BLaER1 treated with 17β-estradiol and CSF1 and Interleukin-3, amounts not matched to agents 10 nM and 100 nM (cell line): ENCODE results near the gene TBX2.
A peak's percentile ranks its signal among the peaks of the same experiment; 100 is the strongest.

Experiments used
- H3K27ac ChIP-seq, 11 experiments: shearing (Covaris generic); formaldehyde crosslinking; 2 replicates each; pipeline ENCODE4 v1.8.1; 2022
- H3K27me3 ChIP-seq, 11 experiments: shearing (Covaris generic); formaldehyde crosslinking; 2 replicates each; pipeline ENCODE4 v1.8.1; 2022
- H3K36me3 ChIP-seq, 11 experiments: shearing (Covaris generic); formaldehyde crosslinking; 2 replicates each; pipeline ENCODE4 v1.8.1; 2022
- H3K4me1 ChIP-seq, 10 experiments: shearing (Covaris generic); formaldehyde crosslinking; 2 replicates each; pipeline ENCODE4 v1.8.1; 2022
- H3K4me2 ChIP-seq, 11 experiments: shearing (Covaris generic); formaldehyde crosslinking; 2 replicates each; pipeline ENCODE4 v1.8.1; 2022
- H3K4me3 ChIP-seq, 10 experiments: shearing (Covaris generic); formaldehyde crosslinking; 2 replicates each; pipeline ENCODE4 v1.8.1; 2022
- H3K9ac ChIP-seq, 11 experiments: shearing (Covaris generic); formaldehyde crosslinking; 2 replicates each; pipeline ENCODE4 v1.8.1; 2022
- H3K9me3 ChIP-seq, 11 experiments: shearing (Covaris generic); formaldehyde crosslinking; replicated peaks in 1 of 11; 2 replicates each; pipeline ENCODE4 v1.8.1; 2022
- H4K20me1 ChIP-seq, 11 experiments: shearing (Covaris generic); formaldehyde crosslinking; 2 replicates each; pipeline ENCODE4 v1.8.1; 2022
- Cebpa-rat ChIP-seq, 11 experiments: shearing (Covaris generic); IDR thresholded peaks; 2 replicates each; pipeline ENCODE4 v1.8.1; 2022

TBX2 gene

GRCh38 chr17:61449707-61450640 lies 50.3 kb downstream of the TBX2 start:
- Histone ChIP-seq H3K4me2 (no peak overlapping the region), H4K20me1 (no peaks in the 10 kb centered on the region), H3K9me3 (peaks cover 31 to 39% (median 34%) of the 10 kb centered on the region in 11 experiments), H3K27me3 (peaks cover 12 to 29% (median 20%) of the 10 kb centered on the region in 11 experiments), H3K36me3 (peaks cover 0 to 4% (median 0%) of the 10 kb centered on the region in 11 experiments; a peak in 1 of 22 replicates), H3K4me3 (no peak overlapping the region), H3K9ac (no peak overlapping the region), H3K27ac (no peak overlapping the region), H3K4me1 (no peaks in the 10 kb centered on the region)
- no peak for TF ChIP-seq Cebpa-rat (IDR thresholded peaks at IDR 0.05)

GRCh38 chr17:61450641-61451537 lies 51.2 kb downstream of the TBX2 start:
- Histone ChIP-seq H3K9ac (no peak overlapping the region), H3K4me3 (no peak overlapping the region), H3K36me3 (peaks cover 0 to 4% (median 0%) of the 10 kb centered on the region in 11 experiments; a peak in 1 of 22 replicates), H4K20me1 (no peaks in the 10 kb centered on the region), H3K27ac (no peak overlapping the region), H3K4me2 (no peak overlapping the region), H3K4me1 (no peaks in the 10 kb centered on the region), H3K27me3 (peaks cover 12 to 29% (median 20%) of the 10 kb centered on the region in 11 experiments), H3K9me3 (peaks cover 41 to 48% (median 43%) of the 10 kb centered on the region in 11 experiments)
- TF ChIP-seq Cebpa-rat (IDR thresholded peaks at IDR 0.05): no peak

GRCh38 chr17:61451538-61452300 lies 52.1 kb downstream of the TBX2 start:
- Histone ChIP-seq H4K20me1 (no peaks in the 10 kb centered on the region), H3K9ac (no peak overlapping the region), H3K27me3 (peaks cover 12 to 32% (median 21%) of the 10 kb centered on the region in 11 experiments), H3K36me3 (peaks cover 0 to 4% (median 0%) of the 10 kb centered on the region in 11 experiments; a peak in 1 of 22 replicates), H3K4me3 (no peak overlapping the region), H3K4me2 (no peak overlapping the region), H3K27ac (no peak overlapping the region), H3K9me3 (peaks cover 49 to 56% (median 51%) of the 10 kb centered on the region in 11 experiments), H3K4me1 (no peaks in the 10 kb centered on the region)
- TF ChIP-seq Cebpa-rat (IDR thresholded peaks at IDR 0.05): no peak

- no peak within 1 kb of the TSS for H3K4me2 ChIP-seq
- no peak within 1 kb of the TSS for H3K27ac ChIP-seq
- peaks cover 16 to 41% (median 29%) of the 10 kb centered on the region in 11 experiments for H3K27me3 ChIP-seq
- H3K4me1 ChIP-seq: no peaks in the 10 kb centered on the region
- TF ChIP-seq Cebpa-rat (IDR thresholded peaks at IDR 0.05): no peak
- no peak within 1 kb of the TSS for H3K9ac ChIP-seq
- H3K4me3 ChIP-seq: no peak within 1 kb of the TSS
- no peaks in the 10 kb centered on the region for H4K20me1 ChIP-seq
- peaks cover 58 to 65% (median 60%) of the 10 kb centered on the region in 11 experiments for H3K9me3 ChIP-seq
- peaks cover 0 to 4% (median 0%) of the 10 kb centered on the region in 11 experiments; a peak in 1 of 22 replicates for H3K36me3 ChIP-seq
Observed at GRCh38 chr17:61452301-61453290, 53.0 kb downstream of the TBX2 start, which contains the start of gene TBX4. TBX4 (plus strand) TSS chr17:61452422; CDS start chr17:61456491, 4,069 bp downstream.

- Histone ChIP-seq H3K9ac (no peak overlapping the region), H3K9me3 (peaks cover 58 to 68% (median 62%) of the 10 kb centered on the region in 11 experiments), H3K36me3 (peaks cover 0 to 4% (median 0%) of the 10 kb centered on the region in 11 experiments; a peak in 1 of 22 replicates), H3K4me3 (0 out of 20 replicates have a peak overlapping the region, but pooled peaks of 1 of the 10 experiments have one; percentile 19), H3K27me3 (peaks cover 22 to 53% (median 38%) of the 10 kb centered on the region in 11 experiments), H3K27ac (no peak overlapping the region), H4K20me1 (no peaks in the 10 kb centered on the region), H3K4me1 (peaks cover 0 to 6% (median 0%) of the 10 kb centered on the region in 10 experiments; a peak in 4 of 20 replicates), H3K4me2 (no peak overlapping the region)
- TF ChIP-seq Cebpa-rat (IDR thresholded peaks at IDR 0.05): no peak
Observed at GRCh38 chr17:61453566-61454380, 54.1 kb downstream of the TBX2 start.

- H3K4me3 ChIP-seq: 0 out of 20 replicates have a peak overlapping the region, but pooled peaks of 1 of the 10 experiments have one; percentile 19
- H4K20me1 ChIP-seq: no peaks in the 10 kb centered on the region
- H3K9me3 ChIP-seq: peaks cover 58 to 68% (median 62%) of the 10 kb centered on the region in 11 experiments
- no peak overlapping the region for H3K27ac ChIP-seq
- H3K9ac ChIP-seq: no peak overlapping the region
- H3K4me2 ChIP-seq: no peak overlapping the region
- peaks cover 0 to 4% (median 0%) of the 10 kb centered on the region in 11 experiments; a peak in 1 of 22 replicates for H3K36me3 ChIP-seq
- peaks cover 29 to 61% (median 47%) of the 10 kb centered on the region in 11 experiments for H3K27me3 ChIP-seq
- no peak for TF ChIP-seq Cebpa-rat (IDR thresholded peaks at IDR 0.05)
- peaks cover 0 to 10% (median 0%) of the 10 kb centered on the region in 10 experiments; a peak in 4 of 20 replicates for H3K4me1 ChIP-seq
Observed at GRCh38 chr17:61454381-61455323, 55.0 kb downstream of the TBX2 start.
